HG02884 (cell line): Measurements from ENCODE around the gene L1CAM.

Experiments used
- ATAC-seq: cut with Tn5 transposase; IDR thresholded peaks from one replicate; pipeline ENCODE4 v1.9.1; 2021; ENCODE audit warnings: mild to moderate bottlenecking, moderate library complexity; ENCODE audit not compliant: unreplicated experiment

Gene L1CAM

DNA sequence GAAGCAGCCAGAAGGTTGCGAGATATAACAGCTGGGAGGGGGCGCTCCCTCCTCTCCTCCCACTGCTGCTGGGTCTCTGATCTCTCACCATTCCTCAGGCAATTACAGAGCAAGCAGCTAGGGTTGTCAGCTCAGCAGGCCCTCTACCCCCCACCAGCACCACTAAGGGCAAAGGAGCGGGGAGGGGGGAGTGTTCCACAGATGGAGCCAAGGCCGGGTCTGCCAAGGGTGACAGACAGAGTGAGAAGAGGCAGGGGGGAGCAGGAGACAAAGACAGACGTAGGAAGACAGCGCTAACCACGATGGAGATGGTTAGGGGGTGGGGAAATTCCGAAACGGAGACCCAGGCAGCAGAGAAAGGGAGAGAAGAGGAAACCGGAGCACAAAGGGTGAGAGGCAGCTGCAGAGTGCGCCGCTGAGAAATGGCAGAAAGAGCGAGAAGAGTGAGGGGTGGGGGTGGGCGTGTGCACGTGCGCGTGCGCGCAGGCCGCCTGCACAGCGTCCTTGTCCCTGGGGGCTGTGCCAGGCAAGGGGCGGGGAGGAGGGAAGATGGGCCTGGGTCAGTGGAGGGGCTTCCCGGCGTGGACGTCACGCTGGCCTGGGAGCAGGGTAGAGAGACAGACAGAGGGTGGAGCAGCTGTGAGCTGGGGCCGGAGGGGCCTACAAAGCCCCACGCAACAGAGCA lies 6.9 kb downstream of the L1CAM start:
- no peak for ATAC-seq

DNA sequence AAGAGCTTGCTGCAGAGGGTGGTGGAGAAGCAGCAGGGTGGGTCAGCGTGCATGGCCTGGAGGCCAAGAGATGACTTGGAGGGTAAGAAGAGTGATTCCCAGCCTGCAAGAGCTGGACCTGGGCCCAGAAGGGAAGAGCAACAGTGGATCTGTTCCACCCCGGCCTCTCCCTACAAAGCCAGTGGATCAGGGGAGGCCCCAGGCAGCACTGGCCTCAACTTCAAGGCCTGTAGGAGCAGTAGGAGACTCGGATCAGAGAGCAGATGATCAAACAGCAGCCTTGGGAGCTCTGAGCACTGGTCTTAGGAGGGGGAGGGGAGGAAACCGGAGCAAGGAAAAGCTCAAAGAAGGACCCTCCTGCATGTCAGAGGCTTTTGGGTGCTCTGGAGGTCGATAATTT lies 7.6 kb downstream of the L1CAM start:
- no peak for ATAC-seq

DNA sequence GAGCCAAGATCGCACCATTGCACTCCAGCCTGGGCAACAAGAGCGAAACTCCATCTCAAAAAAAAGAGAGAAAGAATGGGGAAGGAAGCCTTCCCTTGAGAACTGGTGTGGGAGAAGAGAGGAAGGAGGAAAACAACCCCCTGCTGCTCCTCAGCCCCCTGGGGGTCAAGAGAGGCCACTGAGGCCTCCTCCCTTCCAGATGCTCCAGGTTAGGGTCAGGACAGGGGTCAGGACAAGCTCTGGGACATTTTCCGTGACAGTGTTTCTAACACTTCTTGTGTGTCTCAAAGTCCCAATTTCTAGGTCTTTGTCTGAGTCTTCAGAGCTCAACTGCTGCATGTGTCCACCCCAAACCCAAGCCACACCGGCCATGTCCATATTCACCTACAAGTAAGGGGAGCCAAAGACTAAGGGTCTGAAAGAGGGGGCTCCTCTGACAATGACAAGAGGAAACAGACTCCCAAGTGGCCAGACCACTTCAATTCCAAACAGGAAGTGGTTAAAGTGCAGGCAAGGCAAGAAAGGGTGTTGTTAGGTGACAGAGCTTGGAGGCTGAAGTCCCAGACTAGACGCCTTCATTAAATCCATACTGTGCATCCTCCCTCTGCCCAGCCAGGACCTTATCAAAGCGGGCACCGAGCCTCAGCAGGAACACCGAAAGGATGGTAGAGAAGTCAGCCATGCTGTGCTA lies 8.3 kb downstream of the L1CAM start:
- ATAC-seq: no peak

DNA sequence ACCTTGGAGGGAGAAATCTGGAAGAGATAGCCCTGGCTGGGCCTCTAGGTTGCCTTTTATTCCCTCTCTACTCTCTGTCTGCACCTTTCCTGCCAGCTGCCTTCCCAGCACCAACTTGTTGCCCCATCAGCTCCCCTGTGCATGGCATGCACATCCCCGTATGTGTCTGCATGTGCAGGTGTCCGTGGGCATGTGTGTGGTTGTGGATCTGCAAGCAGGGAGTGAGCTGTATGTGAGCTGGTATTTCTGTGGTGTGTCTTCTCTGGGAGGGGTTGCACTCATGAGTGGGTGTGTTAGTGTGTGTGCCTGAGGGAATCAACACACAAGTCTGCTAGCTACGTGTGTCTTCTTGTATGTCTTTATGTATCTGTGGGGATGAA lies 9.9 kb downstream of the L1CAM start:
- ATAC-seq: no peak

DNA sequence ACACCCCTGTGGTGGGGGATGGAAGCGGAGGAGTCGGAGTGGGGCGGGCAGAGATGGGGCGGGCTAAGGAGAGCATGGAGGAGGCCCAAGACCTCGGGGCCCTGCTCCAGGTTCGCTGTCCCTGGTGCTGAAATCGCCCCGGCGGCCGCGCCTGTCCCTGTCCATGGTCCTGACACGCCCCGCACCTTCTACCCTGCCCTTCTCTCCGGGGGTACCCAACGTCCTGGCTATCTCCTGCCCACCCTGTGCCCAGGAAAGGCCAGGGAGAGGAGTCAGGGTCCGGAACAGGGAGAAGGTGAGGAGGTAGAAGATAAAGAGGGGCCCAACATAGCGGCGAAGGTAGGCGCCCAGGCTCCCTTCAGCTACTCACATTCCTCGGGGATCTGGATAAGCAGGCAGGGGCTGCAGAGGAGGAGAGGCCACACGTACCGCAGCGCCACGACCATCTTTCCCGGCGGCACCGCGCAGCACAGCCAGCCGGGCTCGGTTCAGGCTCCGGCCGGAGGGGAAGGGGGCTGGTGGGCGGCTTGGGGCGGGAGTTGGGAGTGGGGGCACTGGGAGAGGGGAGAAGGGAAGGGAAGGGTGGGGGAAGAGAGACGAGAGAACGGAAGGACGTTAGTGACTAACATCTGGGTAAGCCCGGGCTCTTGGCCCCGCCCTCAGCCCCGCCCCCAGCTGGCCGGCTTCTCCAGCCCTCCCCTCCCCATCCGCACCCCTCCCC lies 10.4 kb downstream of the L1CAM start:
- ATAC-seq: no peak

DNA sequence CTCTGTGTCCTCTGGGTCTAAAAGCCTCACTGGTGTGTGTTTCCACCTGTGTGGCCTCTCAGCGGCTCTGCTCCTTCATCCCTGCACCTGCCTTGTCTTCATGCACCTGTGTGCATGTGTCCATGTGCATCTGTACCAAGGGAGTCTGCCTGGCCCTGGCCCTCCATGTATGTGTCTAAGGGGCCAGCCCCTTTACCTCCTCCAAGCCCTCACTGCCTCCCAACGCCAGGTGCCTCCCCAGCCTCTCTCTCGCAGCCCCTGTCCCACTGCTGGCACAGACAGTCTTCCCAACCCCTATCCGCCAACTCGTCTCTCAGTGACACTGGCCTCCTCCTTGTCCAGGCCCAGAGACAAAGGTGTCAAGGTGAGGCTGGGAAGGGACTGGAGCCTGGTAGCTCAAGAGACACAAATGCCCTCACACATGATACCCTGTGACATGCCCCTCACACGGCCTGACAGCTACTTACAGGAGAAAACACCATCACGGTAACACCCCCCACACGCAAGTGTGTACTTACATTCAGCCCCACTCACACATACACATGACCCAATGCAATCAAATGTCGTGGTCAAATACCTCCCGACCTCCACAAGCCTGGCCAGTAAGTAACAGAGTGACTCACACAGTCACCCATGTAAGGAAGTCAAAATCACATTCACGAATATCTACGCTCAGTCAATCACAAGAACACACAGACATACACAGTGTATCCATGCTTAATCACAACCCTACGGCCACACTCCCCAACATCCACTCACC lies 11.4 kb downstream of the L1CAM start:
- ATAC-seq: no peak

DNA sequence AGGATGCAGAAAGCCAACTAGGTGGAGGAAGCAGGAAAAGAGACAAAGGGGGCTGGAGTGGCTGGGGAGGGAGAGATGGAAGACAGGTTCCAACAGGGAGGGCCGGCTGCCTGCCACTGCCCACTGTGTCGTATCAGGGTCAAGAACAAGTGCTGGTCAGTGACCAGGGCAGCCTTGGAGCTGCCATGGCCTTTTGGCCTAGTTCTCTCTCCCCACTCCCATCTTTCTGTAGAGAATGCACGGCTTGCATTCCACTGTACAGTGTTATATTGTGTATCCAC lies 11.9 kb downstream of the L1CAM start:
- no peak for ATAC-seq

DNA sequence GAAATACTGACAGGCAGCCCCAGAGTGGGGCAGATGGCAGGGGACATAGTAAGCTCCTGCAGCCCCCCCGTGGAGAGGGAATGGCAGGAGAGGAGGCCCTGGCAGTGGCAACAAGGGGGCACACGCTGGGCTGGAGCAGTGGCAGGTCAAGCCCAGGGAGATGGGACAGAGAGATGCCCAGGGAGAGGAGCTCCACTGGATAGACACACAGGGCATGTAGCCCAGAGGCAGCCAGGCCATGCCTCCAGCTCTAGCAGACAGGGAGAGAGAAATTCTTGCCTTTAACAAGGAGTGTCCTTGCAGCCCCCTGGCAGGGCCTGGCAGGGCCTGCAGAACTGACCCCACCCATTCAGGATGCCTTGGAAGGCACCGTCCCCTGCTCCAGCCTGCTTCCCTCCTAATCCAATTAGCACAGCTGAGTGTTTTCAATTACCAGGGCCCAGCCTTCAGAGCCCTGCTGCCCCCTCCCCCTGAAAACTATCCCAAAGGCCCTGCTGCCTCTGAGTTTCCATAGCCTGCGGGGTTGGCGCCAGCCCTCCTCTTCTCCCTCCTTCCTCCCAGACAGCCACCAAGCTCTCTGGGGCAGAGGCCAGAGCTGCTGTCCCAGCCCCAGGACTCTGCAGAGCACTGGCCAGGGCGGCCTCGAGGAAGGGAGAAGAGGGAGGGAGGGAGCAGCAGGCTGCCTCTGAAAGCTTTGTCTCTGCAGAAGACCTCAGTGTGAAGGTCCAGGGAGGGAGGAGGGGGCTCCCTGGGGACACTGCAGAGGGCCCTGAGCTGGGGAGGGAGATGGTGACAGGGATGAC lies 12.5 kb downstream of the L1CAM start:
- ATAC-seq: no peak

DNA sequence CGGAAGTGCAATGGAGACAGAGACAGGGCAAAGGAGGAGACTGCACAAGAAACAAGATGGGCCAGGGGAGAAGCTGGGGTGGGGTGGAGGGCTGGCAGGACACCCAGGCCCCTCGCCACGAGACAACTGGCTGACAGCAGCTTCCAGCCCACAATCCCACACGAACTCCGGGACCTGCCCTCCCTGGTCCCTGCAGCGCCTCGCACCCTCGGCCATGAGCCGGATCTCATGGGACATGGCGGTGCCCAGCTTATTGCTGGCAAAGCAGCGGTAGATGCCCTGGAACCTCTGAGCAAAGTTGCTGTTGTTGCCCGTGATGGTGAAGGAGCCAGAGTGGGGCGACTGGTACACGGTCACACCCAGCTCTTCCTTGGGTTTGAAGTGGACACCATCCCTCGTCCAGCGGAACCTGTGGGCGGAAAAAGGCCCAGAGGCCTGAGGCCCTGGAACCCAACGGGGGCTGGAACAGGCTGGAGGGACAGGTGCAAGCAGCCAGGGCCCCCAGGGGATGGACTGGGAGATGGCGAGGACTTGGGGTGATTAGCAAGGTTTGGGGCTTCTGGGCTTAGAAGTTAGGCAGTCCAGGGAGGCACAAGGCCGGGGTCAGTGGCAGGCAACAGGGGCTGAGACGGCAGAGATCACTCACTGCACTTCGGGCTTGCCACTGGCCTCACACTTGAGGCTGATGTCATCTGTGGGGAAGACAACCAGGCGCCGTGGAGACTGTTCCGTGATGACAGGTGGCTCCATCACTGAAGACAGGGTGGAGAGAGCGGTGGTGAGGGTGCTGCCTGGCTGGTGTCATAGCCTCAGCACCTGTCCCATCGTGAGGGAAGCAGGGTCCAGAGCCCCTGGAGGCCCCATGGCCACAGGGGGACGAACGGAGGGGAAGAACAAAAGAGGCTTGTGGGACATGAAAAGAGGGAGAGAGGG lies 13.8 kb downstream of the L1CAM start:
- ATAC-seq: no peak

DNA sequence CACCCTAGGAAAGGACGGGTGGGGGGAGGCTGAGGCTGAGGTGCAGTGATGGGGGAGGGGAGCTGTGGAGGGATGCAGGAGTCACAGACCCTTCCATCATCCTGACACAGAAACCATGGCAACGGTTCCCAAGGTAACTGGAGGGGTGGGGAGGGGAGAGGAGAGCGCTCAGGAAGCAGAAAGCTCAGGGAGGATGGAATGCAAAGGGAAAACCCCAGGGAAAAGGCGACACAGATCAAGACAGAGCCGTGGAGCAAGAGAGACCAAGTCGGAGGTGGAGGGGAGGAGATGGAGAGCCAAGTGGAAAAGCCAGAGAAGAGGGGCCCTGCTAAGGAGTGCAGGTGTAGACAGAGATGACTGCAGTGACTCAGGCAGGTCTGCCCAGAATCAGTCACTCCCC lies 14.5 kb downstream of the L1CAM start:
- ATAC-seq: no peak

DNA sequence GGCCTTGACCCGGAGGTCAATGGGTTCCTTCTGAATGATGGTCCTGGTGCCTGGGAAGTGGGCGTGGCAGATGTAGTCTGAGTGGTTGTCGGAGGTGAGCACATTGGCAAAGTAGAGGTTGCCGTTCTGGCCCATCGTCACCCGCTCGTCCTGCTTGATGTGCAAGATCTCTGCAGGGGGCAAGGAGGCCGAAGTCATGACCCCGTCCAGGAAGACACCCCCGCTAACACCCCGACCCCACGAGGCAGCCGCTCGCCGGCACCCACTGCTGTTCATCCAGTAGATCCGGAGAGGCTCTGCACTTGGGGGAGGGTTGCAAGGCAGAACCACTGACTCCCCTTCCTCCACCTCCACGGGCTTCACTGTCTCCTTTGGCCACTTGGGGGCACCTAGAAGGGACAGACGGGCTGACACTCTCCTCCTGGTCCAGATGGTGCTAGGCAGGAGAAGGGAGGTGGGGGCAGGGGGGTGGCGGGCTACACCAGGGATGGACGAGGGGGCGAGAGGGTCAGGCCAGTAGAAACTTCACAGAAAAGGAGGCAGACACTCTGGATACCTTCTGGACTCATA lies 15.1 kb downstream of the L1CAM start:
- ATAC-seq: no peak

DNA sequence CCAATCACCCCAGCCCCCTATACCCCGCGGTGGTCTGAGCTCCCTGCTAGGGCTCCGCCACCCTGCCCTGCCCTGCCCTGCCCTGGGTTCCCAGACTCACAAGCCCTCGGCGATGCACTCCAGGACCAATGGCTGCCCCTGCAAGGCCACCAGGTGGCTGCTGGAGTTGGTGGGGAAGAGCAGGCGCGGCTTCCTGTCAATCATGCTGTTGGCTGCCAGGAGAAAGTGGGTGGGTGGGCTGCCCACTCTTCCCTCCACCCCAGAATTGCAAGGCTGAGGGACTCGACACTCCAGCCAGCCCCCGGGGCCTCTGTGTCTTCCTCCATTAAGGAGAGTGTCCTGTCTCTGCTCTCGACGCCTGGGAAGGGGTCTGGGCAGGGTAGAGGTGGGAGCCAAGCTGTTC lies 15.7 kb downstream of the L1CAM start:
- ATAC-seq: no peak

DNA sequence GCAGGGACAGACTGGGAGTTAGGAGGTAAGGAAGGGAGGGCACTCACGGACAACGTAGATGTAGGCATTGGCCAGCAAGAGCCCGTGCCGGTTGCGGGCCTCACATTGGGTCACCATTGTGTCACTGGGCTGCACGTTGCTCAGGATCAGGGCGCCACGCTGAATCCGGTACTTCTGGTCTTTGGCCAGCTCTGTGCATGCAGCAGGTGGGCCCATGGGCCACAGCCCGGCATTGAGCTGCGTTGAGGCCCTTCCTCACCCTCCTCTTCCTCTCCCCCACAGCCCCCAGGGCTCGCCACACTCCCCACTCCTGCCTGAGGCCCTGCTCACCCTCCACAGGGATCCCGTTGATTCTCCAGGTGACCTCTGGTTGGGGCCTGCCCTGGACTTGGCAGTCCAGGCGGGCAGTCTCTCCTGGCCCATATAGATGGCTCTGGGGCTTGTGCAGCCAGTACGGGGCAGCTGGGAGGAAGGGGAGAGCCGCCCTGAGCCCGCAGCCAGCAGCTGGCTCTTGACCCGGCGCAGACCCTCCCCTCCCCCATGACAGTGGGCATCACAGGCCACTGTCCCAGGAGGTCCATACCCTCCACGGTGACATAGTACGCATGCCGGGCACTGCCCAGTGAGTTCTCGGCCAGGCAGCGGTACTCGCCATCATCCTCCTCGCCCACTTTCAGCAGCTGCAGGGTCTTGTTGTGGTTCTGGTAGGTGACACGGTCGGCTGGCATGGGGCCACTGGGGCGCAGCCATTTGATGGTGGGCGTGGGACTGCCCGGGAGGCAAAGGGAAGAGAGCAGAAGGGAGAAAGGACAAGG lies 16.3 kb downstream of the L1CAM start:
- no peak for ATAC-seq

DNA sequence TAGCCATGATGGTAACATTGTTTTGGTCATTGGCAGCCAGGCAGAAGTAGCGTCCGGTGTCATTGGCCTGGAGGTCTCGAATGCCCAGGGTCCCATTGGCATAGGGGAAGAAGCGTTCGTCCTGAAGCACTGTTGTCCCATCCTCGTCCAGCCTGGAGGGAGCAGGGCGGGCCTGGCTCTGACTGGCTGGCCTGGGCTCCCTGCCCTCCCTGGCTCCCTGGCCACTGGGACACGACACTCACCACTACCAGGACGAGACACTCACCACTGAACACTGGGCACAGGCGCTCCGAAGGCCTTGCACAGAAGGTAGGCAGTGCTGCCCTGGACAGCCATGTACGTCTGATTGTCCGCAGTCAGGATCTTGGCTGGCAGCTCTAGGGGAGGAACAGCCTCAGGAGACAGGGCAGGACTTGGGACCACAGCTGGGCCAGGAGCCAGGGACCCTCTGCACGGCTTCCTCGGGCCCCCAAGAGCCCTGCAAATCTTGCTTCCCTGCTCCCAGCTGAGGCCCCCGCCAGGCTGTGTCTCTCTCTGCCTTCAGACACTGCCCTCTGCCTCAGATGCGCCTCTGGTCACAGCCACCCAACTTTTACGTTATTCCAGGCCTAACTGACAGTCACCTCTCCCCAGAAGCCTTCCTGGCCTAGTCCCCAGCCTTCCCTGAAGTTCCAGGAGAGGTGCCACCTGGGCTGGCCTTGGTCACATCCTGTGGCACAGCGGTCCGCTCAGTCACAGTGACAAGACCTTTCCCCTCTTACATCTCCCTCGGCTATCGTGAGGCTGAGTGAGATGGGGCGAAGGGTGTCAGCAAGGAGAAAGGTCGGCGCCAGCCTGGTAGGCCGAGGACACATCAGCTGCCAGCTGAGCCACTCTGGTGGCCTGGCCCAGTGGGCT lies 17.1 kb downstream of the L1CAM start:
- ATAC-seq: no peak

DNA sequence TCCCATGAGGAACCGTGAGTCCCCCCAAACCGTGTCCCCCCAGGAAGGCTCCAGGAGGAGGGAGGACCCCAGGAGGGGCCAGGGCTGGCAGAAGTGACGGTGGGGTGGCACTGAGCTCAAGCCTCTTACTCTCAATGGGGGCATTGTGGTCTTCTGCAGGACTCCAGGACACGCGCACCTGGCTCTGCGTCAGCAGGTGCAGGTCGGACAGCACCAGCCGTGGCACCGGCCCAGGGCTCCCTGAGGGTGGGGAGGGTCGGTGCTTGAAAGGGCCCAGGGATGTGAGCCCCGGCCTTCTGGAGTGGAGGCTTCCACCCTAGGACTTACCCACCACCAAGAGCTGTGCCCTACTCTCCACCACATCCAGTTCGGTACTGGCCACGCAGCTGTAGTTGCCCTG lies 18.3 kb downstream of the L1CAM start:
- ATAC-seq: no peak

DNA sequence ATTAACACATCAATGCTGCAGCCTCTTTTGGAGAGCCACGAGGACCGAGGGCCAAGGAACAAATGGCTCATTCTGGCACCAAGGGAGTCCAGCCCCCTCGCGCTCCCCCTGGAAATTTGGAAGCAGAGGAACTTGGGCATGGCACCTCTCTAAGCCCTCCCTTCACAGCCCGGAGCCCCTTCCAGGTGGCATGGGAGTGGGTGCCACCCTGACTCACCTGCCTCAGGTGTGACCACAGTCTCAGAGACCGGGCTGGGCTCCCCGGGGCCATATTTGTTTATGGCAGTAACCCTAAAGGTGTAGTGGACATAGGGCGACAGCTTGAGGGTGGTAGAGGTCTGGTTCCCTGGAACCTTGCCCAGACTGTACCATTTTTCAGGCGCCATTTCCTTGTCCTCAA lies 18.8 kb downstream of the L1CAM start:
- no peak for ATAC-seq

DNA sequence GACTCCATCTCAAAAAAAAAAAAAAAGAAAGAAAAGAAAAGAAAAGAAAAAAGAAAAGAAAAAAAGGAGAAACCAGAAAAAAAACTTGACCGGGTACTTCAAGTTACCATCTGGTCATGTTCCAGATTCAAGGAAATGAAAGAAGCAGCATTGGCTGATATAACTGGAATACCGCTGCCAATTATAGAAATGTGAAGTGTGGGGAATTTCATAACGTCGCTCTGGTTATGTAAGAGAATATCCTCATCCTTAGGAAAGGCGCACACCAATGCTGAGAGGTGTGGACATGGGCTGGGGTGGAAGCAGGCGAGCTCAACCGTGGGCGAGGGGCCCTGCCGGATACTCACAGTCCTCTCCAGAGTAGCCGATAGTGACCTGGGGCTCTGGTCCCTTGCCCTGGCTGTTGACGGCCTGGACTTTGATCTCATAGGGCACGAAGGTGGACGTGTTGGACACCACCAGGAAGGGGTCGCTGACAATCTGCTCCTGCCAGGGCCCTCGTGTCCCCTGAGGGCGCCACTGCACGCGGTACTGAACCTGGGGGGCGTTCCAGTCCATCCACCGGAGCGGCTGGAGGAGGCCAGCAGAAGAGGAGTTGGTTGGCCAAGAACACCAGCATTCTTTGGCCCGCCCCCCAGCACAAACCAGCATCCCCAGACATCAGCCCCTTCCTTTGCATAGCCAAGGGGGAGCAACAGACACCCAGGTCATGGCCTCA lies 19.5 kb downstream of the L1CAM start:
- ATAC-seq: no peak
